NCI-H446 treated with DMSO at 0.1 percent for 48 hours (cell line): Measurements from ENCODE around the gene PYGO1.
"Not testable (repeated sequence)": the region's sequence is repeated elsewhere in the genome, so short reads cannot be mapped to it uniquely, and the experiment has no call there.

ENCODE experiments used
- DNase-seq: peaks from one replicate; lab custom pipeline; 2025; lab: John Stamatoyannopoulos, UW

PYGO1 gene

DNA sequence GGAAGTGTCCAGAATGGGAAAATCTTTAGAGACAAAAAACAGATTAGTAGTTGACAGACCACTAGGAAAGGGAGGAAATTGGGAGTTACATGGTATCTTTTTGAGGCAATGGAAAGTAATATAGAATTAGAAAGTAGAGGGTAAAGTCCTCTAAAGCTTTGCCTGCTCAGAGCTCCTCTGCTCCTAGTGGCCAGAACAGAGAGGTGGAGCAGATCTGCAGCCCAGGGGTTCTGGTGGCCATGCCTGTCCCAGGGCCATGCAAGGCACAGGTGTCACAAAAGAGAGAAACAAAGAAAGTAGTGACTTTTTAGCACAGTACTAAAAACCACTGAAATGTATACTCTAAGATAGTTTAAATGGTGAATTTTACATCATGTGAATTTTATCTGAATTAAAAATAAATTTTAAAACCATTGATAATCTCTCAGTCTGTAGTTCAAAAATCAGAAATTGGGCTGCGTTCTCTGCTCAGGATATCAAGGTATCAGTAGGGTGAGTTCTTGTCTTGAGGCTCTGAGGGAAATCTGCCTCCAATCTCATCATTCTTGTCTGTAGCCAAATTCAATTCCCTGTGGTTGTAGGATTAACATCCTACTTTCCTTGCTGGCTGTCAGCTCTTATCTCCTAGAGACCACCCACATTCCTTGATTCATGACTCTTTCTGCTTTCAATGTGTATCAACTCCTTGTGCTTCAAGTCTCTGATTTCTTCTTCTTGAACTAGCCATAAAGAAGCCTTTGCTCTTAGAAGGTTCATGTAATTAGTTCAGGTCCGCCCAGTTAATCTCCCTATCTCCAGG lies 23.6 kb downstream of the PYGO1 start:
- no peak for DNase-seq

DNA sequence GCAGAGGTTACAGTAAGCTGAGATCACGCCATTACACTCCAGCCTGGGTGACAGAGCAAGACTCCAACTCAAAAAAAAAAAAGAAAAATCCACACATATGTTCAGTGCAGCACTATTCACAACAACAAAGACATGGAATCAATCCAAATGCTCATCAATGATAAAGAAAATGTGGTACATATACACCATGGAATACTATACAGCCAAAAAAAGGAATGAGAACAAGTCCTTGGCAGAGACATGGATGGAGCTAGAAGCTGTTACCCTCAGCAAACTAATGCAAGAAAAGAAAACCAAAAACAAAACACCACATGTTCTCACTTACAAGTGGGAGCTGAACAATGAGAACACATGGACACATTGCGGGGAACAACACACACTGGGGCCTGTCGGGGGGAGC lies 25.5 kb downstream of the PYGO1 start:
- no peak for DNase-seq

DNA sequence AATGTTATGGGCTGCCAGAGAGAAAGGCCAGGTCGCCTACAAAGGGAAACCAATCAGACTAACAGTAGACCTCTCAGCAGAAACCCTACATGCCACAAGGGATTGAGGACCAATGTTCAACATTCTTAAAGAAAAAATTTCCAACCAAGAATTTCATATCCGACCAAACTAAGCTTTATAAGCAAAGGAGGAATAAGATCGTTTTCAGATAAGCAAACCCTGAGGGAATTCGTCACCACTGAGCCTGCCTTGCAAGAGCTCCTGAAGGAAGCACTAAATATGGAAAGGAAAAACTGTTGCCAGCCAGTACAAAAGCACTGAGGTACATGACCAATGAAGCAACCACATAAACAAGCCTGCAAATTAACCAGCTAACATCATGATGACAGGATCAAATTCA lies 33.1 kb downstream of the PYGO1 start:
- no peak for DNase-seq

DNA sequence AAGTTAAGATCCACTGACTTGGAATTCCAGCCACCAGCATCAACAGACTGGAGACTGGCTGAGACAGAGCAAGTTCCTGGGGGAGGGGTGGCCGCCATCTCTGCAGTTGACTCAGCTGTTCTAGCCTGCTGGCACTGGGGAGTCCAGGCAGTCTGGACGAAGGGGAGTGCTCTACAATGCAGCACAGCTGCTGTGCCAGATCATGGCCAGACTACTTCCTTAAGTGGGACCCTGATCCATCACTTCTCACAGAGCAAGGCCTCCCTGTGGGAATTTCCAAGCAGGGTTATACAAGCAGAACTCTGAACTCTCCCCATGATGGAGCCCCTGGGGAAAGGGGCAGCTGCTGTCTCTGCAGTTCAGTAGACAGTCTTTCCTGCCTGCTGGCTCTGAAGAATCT lies 35.2 kb downstream of the PYGO1 start:
- no peak for DNase-seq

DNA sequence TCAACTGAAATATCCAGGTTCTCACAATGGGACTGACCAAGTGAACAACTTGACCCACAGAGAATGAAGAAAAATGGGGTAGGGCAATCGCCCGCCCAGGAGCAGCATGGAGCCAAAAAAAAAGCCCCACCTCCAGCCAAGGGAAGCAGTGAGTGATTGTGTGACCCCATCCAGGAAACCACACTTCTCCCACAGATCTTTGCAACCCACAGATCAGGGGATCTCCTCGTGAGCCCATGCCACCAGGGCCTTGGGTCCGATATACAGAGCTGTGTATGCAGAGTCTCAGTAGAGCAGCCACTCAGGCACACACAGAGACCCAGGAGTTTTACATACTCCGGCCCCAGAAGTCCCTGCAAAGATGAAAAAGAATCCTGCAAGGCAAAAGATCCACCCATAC lies 35.7 kb downstream of the PYGO1 start:
- DNase-seq, result no peak

DNA sequence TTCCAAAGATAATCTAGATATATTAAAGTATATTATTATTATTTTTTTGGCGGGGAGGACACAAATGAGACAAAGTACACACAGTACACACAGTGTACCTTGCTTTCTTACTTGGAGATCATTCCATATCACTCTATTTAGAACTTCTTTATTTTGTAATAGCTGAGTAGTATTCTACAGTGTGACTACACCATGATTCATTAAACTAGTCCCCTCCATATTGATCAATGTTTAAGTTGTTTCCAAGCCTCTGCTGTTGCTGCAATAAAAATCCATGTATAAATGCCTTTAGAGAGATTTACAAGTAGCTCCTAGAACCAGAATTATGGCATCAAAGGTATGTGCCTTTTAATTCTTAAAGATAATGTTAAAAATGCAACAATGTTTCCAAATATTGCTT lies 38.8 kb downstream of the PYGO1 start:
- DNase-seq, result no peak

DNA sequence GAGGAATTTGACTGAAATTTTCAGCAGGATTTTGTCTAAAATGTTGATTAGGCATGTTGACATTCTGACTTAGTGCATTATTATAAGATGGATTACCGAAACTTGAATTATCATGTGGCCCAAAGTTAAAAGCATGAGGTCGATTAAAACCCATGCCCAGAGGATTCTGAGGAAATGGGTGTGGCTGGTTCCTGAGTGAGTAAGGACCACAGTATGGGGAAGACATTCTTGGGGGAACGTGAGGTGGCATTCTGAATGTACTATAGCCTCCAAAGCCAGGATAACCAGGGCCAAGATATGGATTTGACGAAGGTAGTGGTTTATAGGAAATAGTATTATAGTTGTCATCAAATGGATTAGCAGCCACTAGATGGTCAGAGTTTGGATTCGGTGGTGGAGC lies 41.4 kb downstream of the PYGO1 start:
- DNase-seq, result no peak

DNA sequence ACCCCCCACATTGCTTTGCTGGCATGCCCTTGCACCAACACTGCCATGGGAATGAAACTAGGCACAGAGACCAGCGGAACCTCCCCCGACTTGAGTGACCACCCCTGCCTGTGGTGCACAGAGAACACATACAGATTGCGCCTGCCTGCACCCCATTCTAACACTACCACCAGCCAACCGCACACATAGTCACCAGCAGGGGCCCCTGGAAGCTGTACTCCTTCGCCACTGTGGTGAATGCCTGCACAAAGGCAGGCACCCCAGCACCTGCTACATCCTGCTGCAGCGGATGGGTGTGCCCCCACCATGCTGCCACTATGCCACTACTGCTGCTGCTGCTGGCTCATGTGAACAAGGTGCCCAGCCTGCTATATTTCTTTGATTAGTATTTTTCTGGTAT lies 52.7 kb downstream of the PYGO1 start:
- DNase-seq, result no peak

DNA sequence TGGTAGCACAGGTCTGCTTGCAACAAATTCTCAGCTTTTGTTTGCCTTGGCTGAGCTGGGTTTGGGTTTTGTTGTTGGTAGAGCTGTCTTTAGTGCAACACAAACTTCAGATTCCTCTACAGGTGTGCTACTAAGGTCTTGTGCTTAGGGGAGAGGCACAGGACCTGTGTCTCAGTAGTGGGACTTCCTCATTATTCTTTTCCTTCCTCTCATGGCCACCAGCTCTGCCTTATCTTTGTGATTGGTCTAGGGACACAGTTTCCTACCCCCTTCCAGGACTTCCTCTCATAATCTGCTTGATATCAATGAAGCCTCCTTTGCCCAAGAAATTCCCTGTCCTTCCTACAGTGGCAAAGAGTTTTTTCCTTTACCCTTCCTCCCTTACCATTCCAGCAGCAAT lies 55.2 kb downstream of the PYGO1 start:
- DNase-seq, result no peak

DNA sequence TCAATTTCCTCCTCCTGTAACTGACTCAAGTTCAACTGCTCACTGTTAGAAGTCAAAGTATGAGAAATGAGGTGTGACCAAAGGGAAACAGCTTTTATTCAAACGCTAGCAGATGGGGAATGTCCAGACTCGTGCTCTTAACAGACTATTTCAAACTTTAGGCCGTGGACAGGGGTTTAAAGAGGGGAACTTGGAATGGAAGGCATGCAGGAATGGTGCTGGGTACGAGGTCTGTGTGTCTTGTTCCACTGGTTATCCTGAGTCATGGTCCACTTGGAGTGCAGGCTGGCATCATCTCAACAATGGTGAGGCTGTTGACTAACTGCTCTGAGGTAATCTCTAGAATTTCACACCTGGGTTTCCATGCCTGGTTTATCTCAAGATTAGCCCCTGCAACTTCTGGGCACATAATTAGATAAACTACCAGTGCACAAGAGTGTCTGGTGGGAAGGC lies 57.3 kb downstream of the PYGO1 start:
- no peak for DNase-seq

DNA sequence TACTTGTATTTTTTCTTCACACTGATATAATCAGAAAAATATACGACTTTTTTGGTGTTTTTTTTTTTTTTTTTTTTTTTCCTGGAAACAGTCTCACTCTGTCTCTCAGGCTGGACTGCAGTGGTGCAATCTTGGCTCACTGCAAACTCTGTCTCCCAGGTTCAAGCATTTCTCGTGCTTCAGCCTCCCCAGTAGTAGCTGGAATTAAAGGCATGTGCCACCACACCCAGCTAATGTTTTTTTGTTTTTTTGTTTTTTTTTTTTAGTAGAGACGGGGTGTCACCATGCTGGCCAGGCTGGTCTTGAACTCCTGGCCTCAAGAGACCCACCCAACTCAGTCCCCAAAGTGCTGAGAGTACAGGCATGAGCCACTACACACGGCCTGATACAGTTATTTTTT lies 59.3 kb downstream of the PYGO1 start:
- DNase-seq, result no peak

DNA sequence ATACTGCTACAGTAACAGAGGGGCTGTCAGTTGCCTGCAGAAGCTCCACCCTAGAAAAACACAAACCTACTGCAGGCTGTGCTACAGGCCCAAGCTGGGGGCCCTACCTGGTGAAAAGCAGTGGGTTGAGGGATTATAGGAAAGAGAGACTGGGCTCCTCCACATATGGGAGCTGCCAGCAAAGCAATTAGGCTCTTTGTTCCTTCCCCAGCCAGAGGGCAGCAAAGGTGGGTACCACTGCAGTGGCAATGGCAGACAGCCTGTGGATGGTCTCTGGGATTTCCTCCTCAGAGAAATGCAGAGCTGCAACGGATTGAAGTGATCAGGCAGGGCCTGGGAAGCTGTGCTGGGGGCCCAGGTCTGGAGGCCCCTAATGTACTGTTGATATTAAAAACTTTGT lies 61.0 kb downstream of the PYGO1 start:
- DNase-seq, result no peak

DNA sequence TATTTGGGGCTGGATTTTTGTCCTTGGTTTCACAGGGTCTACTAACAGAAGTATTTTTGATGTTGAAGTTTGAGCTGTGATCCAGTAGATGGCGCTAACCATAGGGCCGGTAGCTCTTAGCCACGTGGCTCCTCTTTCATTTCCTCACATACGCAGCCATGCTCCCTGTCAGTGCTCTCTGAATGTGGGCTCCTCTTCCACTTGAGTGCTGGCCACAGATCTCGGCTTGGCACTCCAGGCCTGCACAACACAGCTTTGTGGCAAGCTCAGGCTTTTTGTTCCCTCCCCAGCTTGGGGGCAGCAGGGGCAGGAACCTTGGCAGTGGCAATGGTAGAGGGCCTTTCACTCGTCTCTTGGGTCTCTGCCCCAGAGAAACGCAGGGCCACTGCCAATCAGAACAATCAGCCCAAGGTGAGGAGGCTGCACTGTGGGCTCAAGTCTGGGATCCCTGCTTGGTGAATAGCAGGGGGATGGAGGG lies 61.5 kb downstream of the PYGO1 start:
- DNase-seq, result no peak

DNA sequence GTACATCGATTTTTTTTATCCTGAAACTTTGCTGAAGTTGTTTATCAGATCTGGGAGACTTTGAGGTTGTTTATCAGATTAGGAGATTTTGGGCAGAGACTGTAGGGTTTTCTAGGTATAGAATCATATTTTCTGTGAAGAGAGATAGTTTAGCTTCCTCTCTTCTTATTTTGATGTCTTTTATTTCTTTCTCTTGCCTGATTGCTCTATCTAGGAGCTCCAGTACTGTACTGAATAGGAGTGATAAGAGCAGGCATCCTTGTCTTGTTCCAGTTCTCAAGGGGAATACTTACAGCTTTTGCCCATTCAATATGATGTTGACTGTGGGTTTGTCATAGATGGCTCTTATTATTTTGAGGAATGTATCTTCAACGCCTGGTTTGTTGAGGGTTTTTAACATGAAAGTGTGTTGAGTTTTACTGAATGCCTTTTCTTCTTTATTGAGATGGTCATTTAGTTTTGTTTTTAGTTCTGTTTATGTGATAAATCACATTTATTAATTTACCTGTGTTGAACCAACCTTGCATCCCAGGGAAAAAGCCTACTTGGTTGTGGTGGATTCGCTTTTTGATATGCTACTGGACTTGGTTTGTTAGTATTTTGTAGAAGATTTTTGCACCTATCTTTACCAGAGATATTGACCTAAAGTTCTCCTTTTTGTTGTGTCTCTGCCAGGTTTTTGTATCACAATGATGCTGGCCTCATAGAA lies 65.2 kb downstream of the PYGO1 start:
- no peak for DNase-seq

DNA sequence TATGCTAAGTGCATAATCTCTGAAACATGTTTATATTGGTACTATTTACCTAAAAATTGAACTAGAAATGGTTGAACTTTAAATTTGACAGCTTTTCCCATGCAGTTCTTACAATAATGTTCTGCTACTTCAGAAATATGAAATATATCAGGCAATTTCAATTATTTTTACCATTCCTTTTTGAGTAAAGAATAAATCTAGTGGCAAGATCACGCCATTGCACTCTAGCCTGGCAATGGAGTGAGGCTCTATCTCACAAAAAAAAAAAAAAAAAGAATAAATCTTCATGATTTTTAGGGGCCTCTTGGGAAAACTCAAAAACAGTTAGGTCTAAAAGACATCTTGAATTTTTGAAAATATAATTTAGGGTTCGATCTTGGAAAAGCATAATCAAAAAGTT lies 69.5 kb downstream of the PYGO1 start:
- DNase-seq, result no peak

DNA sequence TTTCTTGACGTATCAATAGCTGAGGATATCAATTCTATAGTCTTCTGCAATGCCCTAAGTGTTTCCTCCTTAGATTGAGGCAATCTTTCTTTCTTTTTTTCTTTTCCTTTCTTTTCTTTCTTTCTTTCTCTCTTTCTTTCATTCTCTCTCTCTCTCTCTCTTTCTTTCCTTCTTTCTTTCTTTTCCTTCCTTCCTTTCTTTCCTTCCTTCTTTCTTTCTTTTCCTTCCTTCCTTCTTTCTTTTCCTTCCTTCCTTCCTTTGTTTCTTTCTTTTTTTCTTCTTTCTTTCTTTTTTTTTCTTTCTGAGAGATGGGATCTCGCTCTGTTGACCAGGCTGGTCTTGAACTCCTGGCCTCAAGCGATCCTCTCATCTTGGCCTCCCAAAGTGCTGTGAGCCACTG lies 70.1 kb downstream of the PYGO1 start:
- no peak for DNase-seq

DNA sequence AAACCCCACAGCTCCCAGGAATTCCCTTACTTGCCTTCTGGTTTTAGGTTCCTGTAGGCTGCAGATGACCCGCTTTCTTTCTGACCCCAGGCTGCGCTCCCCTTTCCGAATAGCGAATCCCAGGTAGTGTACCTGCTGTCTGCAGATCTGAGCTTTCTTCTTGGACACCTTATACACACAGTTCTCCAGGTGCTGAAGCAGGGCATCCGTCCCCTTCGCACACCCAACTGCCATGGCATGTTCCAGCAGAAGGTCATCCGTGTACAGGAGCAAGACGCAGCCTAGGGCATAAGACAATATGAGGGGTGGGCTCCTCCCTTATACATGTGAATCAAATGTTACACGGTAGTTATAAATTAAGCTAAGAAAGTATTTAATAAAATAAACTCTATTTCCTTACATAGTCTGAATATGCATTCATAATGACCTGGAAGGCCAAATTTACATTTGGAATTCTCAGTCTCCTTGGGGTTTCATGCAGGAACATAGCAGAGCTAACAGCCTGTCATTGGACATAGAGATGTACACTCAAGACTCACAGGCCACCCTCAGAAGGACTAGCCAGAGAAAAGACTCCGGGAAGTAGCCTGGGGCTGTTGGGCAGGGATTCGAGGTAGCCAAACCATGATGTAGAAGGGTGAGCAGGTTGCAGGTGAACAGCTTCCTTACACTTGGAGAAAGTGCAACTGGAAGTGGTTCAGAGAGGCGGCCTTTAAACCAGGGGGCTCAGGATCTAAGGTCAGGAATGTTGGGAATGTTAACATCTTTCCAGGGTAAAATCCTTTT lies 72.0 kb downstream of the PYGO1 start:
- DNase-seq, result no peak

DNA sequence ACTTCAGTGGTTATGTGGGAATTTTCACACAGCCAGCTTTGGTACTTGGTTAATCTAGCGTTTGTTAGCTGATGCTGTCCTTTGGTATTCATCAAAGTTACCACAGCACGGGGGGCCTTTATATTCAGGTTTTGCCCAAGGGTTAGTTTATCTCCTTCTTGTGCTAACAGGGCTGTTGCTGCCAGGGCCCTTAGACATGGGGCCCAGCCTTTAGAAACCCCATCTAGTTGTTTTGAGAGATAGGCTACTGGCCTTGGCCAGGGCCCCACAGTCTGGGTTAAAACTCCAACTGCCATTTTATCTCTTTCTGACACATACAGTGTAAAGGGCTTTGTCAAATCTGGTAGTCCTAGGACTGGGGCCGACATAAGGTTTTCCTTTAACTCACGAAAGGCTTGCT lies 72.7 kb downstream of the PYGO1 start:
- DNase-seq, result no peak

DNA sequence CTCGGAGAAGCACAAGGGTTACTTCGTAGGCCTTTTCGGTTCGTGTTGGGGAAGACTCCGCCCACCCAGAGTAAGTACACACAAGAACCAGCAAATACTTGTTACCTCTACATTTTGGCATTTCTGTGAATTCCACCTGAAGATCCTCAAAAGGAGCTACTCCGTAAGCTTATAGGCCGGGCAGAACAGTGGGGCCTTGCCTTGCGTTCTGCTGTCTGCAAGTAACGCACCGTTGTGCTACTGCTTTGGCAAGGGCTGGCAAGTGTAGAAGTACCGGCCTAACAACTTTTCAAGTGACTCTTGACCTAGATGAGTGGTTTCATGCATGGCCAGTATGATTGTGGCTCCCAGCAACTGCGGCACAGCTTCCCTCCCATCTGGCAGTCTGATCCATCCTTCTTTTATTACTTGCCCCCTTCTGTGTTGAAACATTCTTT lies 73.7 kb downstream of the PYGO1 start:
- no peak for DNase-seq

DNA sequence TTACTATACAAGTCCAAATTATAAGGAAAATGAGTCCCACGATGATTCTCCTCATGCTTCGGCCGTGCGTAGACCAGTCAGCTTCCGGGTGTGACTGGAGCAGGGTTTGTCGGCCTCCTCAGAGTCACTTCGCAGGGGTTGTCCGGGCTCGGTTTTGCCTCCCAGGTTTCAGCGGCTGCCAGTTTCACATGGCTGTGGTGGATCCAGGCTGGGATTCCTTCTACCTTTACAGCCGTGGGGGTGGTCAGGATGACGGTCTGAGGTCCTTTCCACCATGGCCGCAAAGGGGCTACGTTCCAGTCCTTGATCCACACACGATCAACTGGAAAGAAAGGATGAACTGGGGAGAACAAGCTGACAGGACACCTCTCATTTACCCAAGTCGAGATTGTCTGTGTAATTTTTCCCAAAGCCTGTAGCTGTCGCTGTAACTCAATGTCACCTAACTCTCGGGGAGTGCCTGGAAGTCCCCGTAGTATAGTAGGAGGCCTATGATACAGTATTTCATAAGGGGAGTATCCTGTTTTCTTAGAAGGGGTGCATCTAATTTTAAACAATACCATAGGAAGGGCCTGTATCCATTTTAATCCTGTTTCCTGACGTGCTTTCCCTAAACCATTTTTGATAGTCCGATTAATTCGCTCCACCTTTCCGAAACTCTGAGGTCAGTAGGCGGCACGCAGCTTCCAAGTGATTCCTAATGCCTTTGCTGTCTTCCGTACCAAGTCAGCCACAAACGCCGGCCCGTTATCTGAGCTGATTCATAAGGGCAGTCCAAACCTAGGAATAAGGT lies 74.3 kb downstream of the PYGO1 start:
- DNase-seq, result not testable (repeated sequence)

DNA sequence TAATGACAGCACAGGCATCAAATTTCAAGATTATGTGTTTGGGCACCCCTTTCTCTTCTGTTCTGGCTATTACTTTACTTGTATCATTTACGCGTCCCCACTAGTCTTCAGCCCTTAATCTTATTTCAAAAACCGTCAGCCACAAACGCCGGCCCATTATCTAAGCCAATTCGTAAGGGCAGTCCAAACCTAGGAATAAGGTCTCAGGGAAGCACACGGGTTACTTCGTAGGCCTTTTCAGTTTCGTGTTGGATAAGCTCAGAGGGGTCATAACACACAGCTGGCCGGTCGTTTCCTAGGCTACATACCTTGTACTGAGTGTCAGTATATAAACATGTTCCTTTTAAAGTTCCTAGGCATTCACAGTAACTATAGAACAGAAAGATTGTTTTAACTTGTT lies 75.0 kb downstream of the PYGO1 start:
- DNase-seq, result no peak

DNA sequence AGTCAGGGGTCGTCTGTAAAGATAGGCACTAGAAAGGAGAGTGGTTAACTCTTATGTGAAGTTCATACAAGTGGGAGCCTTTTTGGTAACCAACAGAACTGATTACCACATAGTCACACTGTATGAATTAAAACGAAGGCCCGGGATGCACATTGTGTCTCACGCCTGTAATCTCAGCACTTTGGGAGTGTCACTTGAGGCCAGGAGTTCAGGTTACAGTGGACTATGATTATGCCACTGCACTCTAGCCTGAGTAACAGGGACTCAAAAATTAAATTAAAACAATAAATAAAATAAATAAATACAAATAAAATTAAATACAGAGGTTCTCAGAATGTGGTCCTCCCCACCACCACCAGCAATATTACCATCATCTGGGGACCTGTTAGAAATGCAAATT lies 80.6 kb downstream of the PYGO1 start:
- no peak for DNase-seq
